Tongue (tissue), 2 donors: ENCODE data around the gene SLC26A2. TPM values are rescaled to one million over a fixed set of nuclear protein-coding genes. Genes with fewer than 3 reads are reported as not detected.
"Not testable (repeated sequence)": the region's sequence is repeated elsewhere in the genome, so short reads cannot be mapped to it uniquely, and the experiment has no call there.

Experiments used
- DNase-seq: peaks from one replicate; pipeline ENCODE4 v3.0.0-alpha.2; 2015
- total RNA-seq: library from RNA; depleted of rRNA; stranded (reverse); fragments of >200 nt; gene quantifications from one replicate; pipeline ENCODE4 v1.2.3, GENCODE V29; 2014

The SLC26A2 gene
- total RNA-seq, 1 donor from 2014 or later: 20.1 TPM

DNA sequence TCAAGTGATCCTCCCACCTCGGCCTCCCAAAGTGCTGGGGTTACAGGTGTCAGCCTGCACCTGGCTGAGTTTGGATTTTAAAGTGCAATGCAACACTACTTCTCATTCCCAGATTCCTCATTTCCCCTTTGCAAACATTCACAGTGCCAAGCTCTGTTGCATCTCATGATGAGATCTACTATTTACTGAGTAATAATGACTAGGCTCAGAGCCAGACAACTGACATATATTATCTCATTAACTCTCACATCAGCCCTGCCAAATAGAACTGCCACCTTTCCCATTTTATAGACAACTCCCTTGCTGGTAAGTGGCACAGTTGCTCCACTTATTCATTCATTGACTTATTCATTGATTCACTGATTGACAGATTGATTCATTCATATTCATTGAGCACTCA, 22.9 kb upstream of the SLC26A2 start:
- DNase-seq: no peak

DNA sequence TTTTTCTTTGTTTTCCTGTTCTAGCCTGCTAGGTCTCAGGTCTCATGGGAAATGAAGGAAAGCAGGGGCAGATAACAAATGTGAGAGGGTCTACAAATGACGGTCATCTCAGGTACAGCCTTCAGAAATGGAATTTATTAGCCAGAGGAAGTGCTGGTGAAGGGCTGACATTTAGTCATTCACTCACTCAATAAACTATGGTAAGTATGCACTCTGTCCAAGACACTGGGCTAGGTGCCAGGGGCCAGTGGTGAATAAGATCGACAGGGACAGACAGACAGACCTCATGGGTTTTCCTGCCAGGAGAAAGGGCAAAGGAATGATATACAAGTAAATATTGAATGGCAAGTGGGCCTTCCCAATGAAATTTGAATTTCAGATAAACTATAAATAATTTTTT, 22.3 kb upstream of the SLC26A2 start:
- no peak for DNase-seq

DNA sequence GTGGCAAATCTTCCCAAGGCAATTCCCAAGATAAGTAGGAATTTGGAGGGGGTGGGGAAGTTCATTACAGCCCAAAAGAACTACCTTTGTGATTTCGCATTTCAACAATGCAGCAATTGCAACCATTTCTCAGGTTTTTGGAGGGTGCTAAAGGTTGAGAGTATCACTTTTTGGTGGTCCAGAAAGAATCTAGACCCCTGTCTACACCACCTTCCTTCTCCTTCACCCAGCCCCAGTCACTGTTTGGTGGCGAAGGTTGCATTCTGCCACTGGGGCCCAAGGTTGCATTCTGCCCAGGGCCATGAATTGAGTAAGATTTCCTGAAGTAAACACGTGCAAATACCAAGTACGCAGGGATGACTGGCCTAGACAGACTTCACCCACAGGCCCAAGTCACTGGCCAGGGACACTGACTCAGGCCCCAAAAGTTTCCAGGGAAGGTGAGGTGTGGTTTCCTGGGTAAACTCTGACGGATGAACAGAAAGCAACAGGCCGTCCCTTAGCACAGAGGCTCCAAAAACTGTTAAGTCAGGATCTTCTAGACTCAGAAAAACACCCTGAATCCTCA, 21.7 kb upstream of the SLC26A2 start:
- no peak for DNase-seq

DNA sequence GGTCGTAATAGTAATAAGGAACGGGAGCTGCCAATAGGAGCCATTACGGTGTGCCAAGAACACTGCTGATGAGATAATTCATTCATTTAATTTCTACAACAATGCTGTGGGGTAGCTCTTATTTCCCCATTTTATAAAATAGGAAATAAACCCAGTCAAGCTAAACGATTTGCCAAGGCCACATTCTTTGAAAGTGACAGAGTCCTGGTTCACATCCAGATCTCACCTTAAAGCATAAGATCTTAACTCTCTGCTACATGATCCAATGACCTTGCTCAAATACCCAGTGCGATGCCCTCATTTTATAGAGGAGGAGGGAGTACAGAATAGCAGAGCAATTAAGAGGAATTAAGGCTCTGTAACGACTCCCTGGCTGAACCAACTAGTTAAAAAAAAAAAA, 21.0 kb upstream of the SLC26A2 start:
- DNase-seq: no peak

DNA sequence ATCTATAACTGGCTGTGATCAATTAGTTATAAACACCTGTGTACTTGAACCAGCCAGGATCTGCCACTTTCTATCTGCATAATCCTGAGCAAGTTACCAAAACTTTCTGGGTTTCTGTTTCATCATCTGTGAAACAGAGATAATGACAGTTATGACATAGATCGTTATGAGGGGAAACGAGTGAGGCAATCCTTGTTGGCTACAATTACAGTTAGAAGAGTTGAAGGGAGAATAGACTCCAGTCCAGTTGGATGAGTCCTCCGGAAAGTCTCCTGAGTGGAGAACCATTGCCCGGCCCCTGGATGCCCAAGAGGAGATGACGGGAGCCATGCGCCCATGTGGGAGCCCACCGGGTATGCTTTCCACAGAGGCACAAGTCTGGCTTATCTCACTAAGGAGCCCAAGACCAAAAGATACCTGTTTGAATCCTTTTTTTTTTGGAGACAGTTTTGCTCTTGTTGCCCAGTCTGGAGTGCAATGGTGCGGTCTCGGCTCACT, 20.4 kb upstream of the SLC26A2 start:
- DNase-seq: no peak

DNA sequence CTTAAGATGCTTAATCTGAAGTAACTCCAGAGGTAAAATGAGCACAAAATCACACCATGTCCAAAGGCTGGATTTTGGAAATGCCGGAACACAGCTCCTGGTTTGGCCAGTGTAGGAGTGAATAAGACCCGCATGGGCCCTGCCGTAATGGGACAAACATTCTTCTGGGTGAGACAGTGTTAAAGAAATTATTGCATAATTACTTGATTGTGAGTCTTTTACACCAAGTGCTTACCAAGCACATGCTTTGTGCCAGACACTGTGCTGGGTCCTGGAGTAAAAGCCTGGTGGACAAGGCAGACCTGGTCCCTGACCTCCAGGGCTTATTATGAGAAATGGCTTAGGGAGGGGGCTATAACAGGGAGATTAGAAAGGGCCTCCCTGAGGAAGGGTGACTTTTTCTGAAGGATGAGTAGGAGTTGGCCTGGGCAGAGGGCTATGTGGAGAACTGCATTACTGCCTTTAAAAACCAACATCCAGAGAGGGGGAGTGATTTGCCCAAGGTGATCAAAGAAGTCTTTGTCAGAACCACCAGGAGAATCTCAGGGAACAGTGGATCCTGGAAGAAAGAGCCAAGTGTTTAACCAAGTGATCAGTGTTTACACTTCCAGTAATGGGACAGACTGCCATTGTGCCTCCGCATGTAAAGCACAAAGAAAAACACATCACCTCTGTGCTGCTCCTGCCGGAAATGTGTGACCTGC, 19.5 kb upstream of the SLC26A2 start:
- DNase-seq: no peak

DNA sequence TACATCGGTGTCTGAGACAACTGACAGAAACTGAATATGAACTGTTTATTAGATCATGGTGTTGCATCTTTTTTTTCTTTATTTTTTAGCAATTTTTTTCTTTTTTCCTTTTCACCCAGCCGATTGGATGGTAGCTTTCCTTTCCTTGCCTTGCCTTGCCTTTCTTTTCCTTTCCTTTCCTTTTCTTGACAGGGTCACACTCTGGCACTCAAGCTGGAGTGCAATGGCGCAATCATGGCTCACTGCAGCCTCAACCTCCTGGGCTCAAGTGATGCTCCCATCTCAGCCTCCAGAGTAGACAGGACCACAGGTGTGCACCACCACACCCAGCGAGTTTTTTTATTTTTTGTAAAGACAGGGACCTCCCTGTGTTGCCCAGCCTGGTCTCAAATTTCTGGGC, 18.8 kb upstream of the SLC26A2 start:
- DNase-seq: no peak

DNA sequence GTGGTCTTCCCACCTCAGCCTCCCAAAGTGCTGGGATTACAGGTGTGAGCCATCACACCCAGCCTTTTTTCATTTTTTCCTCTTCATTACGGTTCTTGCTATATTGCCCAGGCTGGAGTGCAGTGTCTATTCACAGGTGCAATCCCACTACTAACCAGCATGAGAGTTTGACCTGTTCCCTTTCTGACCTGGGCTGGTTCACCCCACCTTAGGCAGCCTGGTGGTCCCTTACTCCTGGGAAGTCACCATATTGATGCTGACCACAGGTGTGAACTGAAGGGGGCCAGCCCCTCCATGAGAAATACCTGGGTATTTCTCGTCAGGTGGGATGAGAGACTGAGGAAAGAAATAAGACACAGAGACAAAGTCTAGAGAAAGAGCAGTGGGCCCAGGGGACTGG, 18.4 kb upstream of the SLC26A2 start:
- DNase-seq: no peak

DNA sequence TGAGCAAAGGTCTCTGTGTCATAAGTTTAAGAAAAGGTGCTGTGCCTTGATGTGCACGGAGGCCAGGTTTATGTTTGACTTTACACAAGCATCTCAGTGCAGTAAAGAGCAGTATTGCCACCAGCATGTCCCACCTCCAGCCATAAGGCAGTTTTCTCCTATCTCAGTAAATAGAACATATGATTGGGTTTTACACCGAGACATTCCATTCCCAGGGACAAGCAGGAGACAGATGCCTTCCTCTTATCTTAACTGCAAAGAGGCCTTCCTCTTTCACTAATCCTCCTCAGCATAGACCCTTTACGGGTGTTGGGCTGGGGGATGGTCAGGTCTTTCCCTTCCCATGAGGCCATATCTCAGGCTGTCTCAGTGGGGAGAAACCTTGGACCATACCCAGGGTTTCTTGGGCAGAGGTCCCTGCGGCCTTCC, 17.8 kb upstream of the SLC26A2 start:
- not testable (repeated sequence) for DNase-seq

DNA sequence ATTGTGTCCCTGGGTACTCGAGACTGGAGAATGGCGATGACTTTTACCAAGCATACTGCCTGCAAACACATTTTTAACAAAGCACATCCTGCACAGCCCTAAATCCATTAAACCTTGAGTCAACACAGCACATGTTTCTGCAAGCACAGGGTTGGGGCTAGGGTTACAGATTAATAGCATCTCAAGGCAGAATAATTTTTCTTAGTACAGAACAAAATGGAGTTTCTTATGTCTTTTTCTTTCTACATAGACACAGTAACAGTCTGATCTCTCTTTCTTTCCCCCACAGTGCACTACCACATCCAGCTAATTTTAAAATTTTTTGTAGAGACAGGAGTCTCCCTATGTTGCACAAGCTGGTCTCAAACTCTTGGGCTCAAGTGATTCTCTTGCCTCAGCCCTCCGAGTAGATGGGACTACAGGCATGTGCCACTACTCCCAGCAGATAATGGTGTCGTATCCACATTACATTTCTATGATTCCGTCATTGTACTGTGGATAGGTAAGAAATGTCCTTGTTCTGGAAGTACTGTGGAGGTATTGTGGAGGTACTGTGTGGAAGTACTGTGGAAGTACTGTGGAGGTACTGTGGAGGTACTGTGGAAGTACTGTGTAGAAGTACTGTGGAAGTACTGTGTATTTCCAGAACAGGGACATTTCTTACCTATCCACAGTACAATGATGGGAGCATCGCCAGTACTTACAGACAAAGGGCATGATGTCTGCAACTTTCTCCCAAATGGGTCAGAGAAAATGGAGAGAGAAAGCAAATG, 17.2 kb upstream of the SLC26A2 start:
- not testable (repeated sequence) for DNase-seq

DNA sequence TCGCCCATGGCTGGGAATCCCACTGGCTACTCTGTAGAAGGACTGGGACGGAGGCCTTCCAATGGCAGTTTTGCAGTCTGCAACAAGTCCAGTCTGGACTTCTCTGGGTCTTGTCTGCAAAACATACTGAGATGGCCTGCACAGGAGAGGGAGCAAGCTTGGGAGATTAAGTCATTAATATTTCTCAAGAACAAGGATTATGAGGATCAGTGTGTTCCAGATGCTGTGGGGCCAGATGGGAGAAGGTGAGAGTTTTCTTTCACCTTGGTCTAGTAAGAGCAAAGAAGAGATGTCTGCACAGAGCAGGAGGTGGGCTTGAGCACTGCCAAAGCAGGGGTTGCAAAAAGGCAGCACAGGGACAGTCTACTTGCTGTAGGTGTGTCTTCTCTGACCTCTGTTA, 15.9 kb upstream of the SLC26A2 start, which contains the start of gene PDE6A:
PDE6A (minus strand) TSS at position 128 of the 400 bp plus-strand sequence; CDS start at position 8, 120 bp downstream.
- no peak for DNase-seq

DNA sequence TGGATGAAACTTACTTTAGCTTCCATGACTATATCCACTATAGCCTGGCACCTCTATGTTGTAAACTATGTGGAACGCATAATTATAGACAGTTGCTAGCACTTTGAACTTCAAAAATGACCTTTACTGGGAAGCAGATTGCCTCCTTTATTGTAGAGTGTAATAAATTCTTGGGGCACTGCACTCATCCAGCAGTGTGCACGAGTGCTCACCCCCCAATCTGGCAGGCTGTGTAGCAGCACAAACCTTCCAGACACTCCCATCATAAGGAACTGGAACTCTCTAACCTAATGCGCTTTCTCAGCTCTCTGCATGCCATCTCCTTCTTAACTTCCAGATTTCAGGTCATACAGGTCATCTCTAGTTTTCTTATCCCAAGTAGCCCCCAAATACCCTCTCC, 14.4 kb upstream of the SLC26A2 start:
- no peak for DNase-seq

DNA sequence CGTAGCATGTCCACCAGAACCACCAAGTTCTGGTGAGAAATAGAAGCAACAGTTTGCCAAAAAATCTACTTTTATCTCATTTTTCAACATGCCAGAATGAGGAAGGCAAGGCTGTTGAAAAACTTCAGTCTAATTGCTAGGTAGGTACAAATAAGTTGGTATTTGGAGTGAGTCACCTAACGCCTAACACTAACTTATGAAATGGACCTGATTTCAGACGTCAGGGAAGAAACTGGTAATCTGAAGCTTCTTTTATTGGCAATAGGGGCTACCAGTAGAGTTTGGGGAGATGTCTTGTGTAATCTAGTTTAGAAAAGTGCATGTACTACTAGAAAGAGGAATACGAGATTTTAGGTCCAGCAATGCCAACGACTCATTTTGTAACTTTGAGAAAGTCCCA, 11.6 kb upstream of the SLC26A2 start:
- DNase-seq: no peak

DNA sequence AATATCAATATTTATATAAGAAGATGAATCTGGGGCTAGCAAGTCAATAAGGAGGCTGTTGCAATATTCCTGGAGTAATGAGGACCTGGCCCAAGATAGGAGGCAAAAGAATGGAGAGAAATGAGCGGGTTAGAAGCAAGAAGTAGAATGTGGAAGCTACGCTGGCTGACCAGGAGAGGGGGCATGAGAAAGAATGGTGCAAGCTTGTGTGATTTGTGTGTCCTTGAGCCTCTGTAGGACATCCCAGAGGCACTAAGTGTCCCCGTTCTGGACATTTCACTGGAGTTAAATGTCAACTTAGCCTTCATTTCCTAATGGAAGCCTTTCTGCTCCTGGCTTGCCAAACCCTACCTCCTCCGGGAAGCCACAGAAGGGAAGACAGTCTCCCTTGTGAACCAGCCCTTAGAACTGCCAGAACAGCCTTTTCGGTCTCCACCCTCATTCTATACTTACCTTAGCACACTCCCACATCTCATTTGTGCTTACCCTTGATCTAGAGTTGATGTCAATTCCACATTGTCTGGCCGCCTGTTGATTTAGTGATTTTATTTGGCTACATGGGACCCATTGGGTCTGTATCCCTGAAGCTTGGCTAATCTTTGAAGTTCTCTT, 9.3 kb upstream of the SLC26A2 start:
- no peak for DNase-seq

DNA sequence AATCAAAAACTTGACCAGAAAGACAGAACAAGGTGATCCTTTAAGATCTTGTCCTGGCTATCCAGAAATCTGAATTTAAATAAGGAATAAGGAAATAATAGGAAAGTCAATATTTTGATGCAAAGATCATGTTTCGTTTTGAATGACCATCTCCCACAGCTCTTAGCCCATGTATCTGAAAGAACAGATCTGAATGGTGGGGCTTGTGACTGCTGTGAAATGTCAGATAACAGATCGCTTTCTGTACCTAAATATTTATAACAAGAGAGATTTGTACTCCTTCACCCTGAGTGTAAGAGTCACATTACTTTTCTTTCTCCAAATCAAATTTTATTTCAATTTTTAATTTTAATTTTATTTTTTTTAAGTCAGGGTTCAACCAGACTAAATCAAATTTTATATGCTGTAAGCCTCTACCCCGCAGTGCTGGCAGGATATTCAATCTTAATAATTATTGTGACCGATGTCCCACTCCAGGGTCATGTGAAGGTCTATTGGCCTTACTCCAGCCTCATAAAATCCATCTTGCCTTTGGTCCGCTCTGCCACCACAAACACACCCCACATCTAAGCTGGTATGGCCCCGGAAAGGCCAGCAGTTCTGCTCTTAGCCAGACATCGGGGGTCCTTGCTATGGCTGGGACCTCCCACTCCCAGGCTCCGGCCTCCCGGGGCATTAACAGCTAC, 7.0 kb upstream of the SLC26A2 start:
- DNase-seq: no peak

DNA sequence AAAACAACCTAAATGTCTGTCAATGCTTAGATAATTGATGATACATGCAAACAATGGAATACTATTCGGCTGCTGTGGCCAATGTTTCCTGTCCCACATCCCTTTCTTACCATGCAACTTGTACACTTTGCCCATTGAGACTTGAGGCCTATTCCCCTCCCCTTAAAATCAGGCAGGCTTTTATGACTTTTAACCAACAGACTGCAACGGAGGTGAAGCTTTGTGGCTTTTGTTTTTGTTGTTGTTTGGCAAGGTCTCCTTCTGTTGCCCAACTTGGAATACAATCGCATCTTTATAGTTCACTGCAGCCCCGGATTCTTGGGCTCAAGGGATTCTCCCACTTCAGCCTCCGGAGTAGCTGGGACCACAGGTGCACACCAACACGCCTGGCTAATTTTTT, 5.8 kb upstream of the SLC26A2 start:
- no peak for DNase-seq

DNA sequence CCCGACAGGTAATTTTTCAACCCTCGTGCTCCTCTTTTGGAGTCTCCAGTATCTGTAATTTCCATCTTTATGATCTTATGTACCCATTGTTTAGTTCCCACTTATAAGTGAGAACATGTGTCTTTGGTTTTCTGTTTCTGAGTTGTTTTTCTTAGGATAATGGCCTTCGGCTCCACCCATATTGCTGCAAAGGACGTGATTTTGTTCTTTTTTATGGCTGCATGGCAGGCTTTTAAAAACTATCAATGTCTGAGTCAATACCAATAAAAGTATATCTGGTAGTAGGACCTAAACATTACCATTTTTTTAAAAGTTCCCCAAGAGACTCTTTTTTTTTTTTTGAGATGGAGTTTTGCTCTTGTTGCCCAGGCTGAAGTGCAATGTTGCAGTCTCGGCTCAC, 3.9 kb upstream of the SLC26A2 start:
- DNase-seq: no peak

DNA sequence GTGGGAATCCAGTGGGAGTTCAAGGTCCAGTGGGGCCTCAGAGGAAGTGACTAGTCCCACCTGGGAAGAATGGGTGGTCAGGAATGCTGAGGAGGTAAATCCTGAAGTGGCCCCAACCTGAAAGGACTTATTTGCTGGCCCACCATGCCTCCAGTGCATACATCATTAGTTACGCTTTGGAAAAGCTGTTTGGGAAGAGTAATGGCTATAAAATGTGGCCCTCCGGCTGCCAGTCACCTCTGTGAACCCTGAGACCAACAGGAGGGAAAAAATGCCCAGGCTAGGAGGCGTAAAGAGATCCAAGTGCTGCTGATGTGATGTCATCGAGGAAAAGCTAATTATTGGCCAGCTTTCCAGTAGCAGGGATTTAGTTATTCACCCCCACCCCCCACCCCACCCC, 2.7 kb upstream of the SLC26A2 start:
- no peak for DNase-seq

DNA sequence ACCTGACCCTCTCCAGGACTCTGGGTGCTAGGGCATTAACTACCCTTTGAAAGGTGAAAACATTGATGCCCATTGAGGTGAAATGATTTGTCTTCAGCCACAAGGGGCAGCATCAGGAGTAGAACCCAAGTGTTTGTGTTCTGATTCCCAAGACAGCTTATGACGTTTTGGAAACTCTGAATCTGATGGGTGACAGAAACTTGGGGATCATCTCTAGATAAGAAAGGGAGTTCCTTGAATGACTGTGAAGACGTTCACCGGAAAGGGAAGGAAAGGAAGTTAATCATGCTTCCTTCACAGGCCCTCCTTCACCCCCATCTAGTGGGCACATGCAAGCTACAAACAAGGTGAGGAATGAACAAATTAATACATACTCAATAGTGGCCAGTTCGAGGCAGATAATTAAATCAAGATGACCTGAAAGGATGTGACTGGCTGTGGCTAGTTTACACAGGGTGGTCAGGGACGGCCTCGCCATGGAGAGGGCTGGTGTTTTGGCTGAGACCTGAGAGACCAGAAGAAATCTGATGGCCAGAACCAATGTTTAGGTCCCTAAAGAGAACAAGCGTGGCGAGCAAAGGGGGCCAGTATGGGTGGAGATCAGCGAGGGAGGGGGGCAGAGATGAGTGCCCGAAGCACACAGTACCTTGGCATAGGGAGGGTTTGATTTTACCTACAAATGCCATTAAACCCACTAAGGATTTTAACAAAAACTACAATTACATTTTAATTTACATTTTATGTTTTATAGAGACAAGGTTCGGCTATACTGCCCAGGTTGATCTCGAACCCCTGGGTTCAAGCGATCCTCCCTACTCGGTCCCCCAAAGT, 937 bp upstream of the SLC26A2 start:
- DNase-seq: peak; percentile 47

DNA sequence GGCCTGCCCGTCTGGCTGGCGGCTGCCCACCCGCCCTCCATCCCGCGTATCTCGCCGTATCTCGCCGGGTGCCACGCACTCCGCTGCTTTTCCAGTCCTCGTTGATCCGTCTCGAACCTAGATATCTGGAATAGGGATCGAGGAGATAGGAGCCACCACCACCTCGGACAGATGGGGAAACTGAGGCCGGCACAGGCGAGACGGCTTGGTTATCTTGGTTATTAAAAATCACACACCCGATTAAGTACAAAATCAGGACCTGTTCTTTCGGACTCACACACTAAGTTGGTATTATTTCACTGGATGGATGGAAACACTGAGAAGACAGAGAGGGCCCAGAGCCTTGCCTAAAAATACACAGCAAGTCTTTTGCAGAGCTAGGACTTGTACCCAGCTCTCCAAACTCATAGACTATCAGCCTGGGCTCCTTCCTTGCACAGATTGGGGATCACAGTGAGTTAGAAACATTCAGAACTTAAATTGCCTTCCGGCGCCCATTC, 678 bp downstream of the SLC26A2 start:
- DNase-seq: no peak

DNA sequence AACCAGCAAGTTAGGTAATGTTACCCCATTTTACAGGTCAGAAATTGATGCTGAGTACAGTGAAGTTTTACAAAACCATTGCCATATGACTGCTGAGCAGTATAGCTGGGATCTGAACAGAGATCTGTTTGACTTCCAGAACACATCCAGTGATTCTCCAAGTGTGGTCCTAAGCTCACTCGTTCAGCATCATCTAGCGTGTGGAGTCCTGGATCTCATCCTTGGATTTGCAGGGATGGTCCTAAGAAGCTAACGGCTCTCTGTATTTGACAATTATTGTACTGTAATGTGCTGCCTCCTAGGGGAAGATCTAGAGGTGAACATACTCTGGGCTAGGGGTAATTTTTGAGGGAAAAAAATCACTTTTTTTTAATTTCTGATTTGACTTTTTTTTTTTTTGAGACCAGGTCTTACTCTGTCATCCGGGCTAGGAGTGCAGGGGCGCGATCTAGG, 1.4 kb downstream of the SLC26A2 start:
- DNase-seq: peak; percentile 61
